ENCODE data around the gene TRIM7.
"Not testable (repeated sequence)": the region's sequence is repeated elsewhere in the genome, so short reads cannot be mapped to it uniquely, and the experiment has no call there.

Gene TRIM7

DNA sequence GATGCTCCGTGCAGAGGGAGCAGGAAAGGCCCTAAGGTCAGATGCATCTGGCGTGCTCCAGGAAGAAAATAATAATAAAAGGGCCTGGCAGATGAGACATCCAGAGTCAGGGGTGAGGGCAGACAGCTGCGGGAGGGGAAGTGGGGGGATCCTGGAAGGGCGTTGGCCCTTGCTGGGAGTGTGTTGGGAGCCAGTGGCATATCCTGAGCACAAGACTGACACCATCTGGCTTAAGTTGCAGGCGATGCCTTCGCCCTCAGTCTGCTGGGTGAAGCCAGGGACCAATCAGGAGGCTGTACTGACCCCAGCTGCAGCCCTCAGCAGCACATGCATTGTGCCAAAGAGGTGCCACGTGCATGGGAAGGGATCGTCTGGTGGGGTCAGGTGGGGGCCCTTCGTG is 53.9 kb downstream of the TRIM7 start:
- Histone ChIP-seq H3K4me1 (ENCODE audit: control insufficient read depth, insufficient read depth, low read length, poor library complexity, severe bottlenecking) (no peaks in the 10 kb centered on the region), H3K27ac (ENCODE audit: insufficient read depth, low read length, poor library complexity, severe bottlenecking) (no peak overlapping the region), H3K9me3 (ENCODE audit: control insufficient read depth, low read length) (no peaks in the 10 kb centered on the region), H3K4me3 (ENCODE audit: insufficient read depth, low read depth, low read length, poor library complexity, severe bottlenecking) (no peak overlapping the region), H3K36me3 (ENCODE audit: control insufficient read depth, insufficient read depth, low read length) (no peaks in the 10 kb centered on the region), H3K27me3 (replicated peaks; ENCODE audit: control insufficient read depth, insufficient read depth, low read length, poor library complexity, severe bottlenecking) (peaks cover 5% of the 10 kb centered on the region)
- DNase-seq, result no peak

DNA sequence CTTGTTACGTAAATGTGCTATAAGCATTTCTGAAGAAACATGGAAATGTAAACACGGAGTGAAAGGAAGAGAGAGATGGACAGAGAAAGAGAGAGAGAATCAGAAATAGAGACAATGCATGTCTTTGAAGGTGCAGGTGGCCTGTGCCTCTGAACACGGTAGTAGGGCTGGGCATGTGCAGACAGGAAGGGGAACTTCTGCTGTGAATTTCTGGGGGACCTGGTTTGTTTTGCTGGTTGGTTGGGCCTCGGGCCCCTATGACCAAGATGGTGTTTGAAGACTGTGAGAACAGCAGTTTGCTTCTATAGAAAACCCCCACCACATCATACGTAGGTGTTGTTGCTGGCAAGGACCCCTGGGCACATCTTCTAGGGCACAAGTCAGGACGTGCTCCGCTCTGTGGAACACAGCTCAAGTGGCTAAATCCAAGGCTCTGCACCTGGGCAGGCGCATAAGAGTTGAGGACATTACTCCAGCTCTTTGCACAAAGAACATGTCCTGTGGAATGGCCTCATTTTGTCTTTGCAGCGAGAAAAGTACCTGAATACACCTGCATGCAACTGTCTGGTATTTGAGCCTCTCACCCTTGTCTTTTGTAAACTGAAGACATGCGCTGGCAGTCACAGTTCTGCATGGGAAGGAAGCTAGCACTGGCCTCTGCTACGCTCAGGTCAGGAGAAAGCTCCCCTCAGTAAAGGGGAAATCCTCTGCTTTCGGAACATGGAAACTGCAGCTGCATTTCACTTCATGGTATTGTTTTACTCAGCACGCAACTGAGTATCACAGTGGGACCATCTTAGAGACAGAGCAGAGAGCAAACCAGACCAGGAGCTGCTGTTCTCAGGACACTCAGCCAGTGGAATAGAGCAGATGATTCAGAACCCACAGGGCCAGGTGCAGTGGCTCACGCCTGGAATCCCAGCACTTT is 54.9 kb downstream of the TRIM7 start:
- no peak overlapping the region for H3K4me3 ChIP-seq (ENCODE audit: insufficient read depth, low read depth, low read length, poor library complexity, severe bottlenecking)
- H3K27ac ChIP-seq (ENCODE audit: insufficient read depth, low read length, poor library complexity, severe bottlenecking), result no peak overlapping the region
- H3K4me1 ChIP-seq (ENCODE audit: control insufficient read depth, insufficient read depth, low read length, poor library complexity, severe bottlenecking), result no peaks in the 10 kb centered on the region
- no peak for DNase-seq
- H3K27me3 ChIP-seq (replicated peaks; ENCODE audit: control insufficient read depth, insufficient read depth, low read length, poor library complexity, severe bottlenecking), result peaks cover 5% of the 10 kb centered on the region
- no peaks in the 10 kb centered on the region for H3K36me3 ChIP-seq (ENCODE audit: control insufficient read depth, insufficient read depth, low read length)
- H3K9me3 ChIP-seq (ENCODE audit: control insufficient read depth, low read length), result no peaks in the 10 kb centered on the region

DNA sequence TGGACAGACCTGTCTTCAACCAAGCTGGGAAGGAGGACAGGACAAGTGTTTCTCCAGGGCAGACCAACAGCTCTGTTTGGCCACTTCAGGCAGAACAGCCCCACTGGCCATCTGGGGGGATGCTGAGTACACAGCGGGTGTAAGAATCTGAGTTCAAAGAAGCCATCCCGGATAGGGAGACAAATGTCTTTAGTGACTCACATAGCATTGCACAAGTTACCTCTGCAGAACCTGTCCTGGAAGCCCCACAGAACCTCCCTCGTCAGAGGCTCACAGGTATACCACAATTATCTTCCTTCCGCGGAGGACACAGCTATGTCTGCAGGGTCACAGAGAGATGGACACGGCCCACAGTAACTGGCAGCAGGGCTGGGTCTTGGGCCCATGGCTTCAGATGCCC is 55.6 kb downstream of the TRIM7 start:
- DNase-seq, result no peak
- H3K4me1 ChIP-seq (ENCODE audit: control insufficient read depth, insufficient read depth, low read length, poor library complexity, severe bottlenecking), result no peaks in the 10 kb centered on the region
- no peak overlapping the region for H3K27ac ChIP-seq (ENCODE audit: insufficient read depth, low read length, poor library complexity, severe bottlenecking)
- no peak overlapping the region for H3K4me3 ChIP-seq (ENCODE audit: insufficient read depth, low read depth, low read length, poor library complexity, severe bottlenecking)
- no peaks in the 10 kb centered on the region for H3K9me3 ChIP-seq (ENCODE audit: control insufficient read depth, low read length)
- peaks cover 5% of the 10 kb centered on the region for H3K27me3 ChIP-seq (replicated peaks; ENCODE audit: control insufficient read depth, insufficient read depth, low read length, poor library complexity, severe bottlenecking)
- no peaks in the 10 kb centered on the region for H3K36me3 ChIP-seq (ENCODE audit: control insufficient read depth, insufficient read depth, low read length)

DNA sequence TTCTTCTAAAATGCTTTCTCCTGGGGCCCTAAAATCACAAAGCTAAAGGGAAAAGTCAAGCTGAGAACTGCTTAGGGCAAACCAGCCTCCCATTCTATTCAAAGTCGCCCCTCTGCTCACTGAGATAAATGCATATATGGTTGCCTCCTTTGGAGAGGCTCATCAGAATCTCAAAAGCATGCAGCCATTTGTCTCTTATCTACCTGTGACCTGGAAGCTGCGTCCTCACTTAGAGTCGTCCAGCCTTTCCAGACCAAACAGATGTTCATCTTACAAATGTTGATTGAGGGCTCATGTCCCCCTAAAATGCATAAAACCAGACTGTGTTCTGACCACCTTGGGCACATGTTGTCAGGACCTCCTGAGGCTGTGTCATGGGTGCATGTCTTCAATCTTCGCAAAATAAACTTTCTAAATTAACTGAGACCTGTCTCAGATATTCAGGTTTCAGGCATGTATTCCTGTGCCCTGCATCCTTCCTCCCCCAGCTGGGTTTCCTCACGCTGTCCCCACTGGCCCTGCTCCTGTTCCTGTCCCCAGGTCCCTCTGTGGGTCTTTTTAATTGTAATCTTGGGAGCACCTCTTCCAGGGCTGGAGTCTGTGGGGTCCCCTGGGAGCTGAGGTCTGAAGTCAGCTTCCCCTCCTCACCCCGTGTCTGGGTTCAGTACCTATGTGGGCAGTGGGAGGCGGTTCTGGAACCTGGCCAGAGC is 57.9 kb downstream of the TRIM7 start, which contains the start of gene OR2V2:
Gene OR2V2, plus strand, starts transcription at position 660 of the 710 bp plus-strand sequence. CDS start 7,357 bp downstream, outside the sequence.
- peaks cover 11% of the 10 kb centered on the region for H3K27me3 ChIP-seq (replicated peaks; ENCODE audit: control insufficient read depth, insufficient read depth, low read length, poor library complexity, severe bottlenecking)
- DNase-seq; H3K9me3 ChIP-seq (ENCODE audit: control insufficient read depth, low read length); H3K4me1 ChIP-seq (ENCODE audit: control insufficient read depth, insufficient read depth, low read length, poor library complexity, severe bottlenecking); H3K36me3 ChIP-seq (ENCODE audit: control insufficient read depth, insufficient read depth, low read length); H3K27ac ChIP-seq (ENCODE audit: insufficient read depth, low read length, poor library complexity, severe bottlenecking); H3K4me3 ChIP-seq (ENCODE audit: insufficient read depth, low read depth, low read length, poor library complexity, severe bottlenecking): not testable (repeated sequence)

DNA sequence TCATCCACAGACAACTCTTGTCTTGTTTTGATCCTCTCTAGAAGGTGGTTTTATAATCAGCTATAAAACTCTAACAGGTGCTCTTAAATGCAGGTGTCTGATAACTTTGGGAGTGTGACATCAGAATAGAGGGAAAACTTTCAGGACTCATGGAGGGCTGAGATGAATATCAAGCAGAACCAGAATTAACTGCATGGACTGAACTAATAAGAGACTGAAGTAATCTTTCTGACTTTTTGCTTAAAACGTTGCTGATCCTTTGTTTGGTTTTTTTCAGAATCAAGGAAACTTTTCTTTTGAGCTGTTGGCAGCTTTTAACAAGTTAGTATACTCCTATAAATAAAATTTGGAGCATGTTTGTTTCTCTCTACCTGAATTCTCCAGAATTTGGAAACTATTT is 59.9 kb downstream of the TRIM7 start:
- H3K27me3 ChIP-seq (replicated peaks; ENCODE audit: control insufficient read depth, insufficient read depth, low read length, poor library complexity, severe bottlenecking), result peaks cover 11% of the 10 kb centered on the region
- H3K27ac ChIP-seq (ENCODE audit: insufficient read depth, low read length, poor library complexity, severe bottlenecking), result no peak overlapping the region
- no peaks in the 10 kb centered on the region for H3K36me3 ChIP-seq (ENCODE audit: control insufficient read depth, insufficient read depth, low read length)
- no peak overlapping the region for H3K4me3 ChIP-seq (ENCODE audit: insufficient read depth, low read depth, low read length, poor library complexity, severe bottlenecking)
- H3K4me1 ChIP-seq (ENCODE audit: control insufficient read depth, insufficient read depth, low read length, poor library complexity, severe bottlenecking), result no peaks in the 10 kb centered on the region
- H3K9me3 ChIP-seq (ENCODE audit: control insufficient read depth, low read length), result no peaks in the 10 kb centered on the region
- no peak for DNase-seq
